Esophagus (tissue), 2 donors: ENCODE results near the gene EPN1. TPM values are rescaled to one million over a fixed set of nuclear protein-coding genes. Genes with fewer than 3 reads are reported as not detected.

ENCODE experiments used
- H3K27ac ChIP-seq, 2 donors: one replicate each; pipeline ENCODE4 v1.5.1; 2013; ENCODE audit warnings: low read depth in 2 of 2, mild to moderate bottlenecking in 2 of 2, inconsistent platforms in 1 of 2, low read length in 1 of 2, moderate library complexity in 1 of 2
- H3K27me3 ChIP-seq, 2 donors: one replicate each; pipeline ENCODE4 v1.6.1; 2013; ENCODE audit warnings: low read length in 2 of 2, control low read depth in 1 of 2, mild to moderate bottlenecking in 1 of 2; ENCODE audit not compliant: insufficient read depth in 2 of 2, control insufficient read depth in 1 of 2
- H3K36me3 ChIP-seq, 2 donors: one replicate each; pipeline ENCODE4 v1.6.1; 2013; ENCODE audit warnings: low read length in 1 of 2; ENCODE audit not compliant: control insufficient read depth in 2 of 2, insufficient read depth in 2 of 2
- H3K4me1 ChIP-seq, 2 donors: one replicate each; pipeline ENCODE4 v1.6.1; 2013; ENCODE audit warnings: low read length in 1 of 2; ENCODE audit not compliant: control insufficient read depth in 2 of 2, insufficient read depth in 2 of 2
- H3K4me3 ChIP-seq, 2 donors: one replicate each; pipeline ENCODE4 v1.5.1; 2013; ENCODE audit warnings: low read length in 2 of 2, mild to moderate bottlenecking in 2 of 2, low read depth in 1 of 2, moderate library complexity in 1 of 2
- H3K9me3 ChIP-seq, 2 donors: one replicate each; pipeline ENCODE4 v1.6.1; 2013; ENCODE audit warnings: mild to moderate bottlenecking in 2 of 2, low read depth in 1 of 2, low read length in 1 of 2, moderate library complexity in 1 of 2; ENCODE audit not compliant: control insufficient read depth in 2 of 2, insufficient read depth in 1 of 2
- WGBS, 2 donors: extraction: QIAGEN DNeasy Blood & Tissue Kit; methylation state at CpG; one replicate each; pipeline ENCODE4 v1.1.7; 2013; 5-methylcytosine and 5-hydroxymethylcytosine counted together
- polyA plus RNA-seq, 2 donors: library from polyadenylated mRNA; stranded (reverse); fragments of 200-250 nt; gene quantifications; one replicate each; pipeline ENCODE4 v1.2.3, GENCODE V29; 2013
- donor health status: healthy with polysubstance abuse.
- donor health status: Bipolar disorder and iron deficiency.

EPN1 gene
- polyA plus RNA-seq, 2 donors: 79.1 to 83.0 TPM

GRCh38 chr19:55696301-55697068 is 21.5 kb downstream of the EPN1 start:
- Histone ChIP-seq H3K9me3 (no peaks in the 10 kb centered on the region), H3K27ac (no peak overlapping the region), H3K36me3 (peaks cover 15 to 58% of the 10 kb centered on the region in 2 donors), H3K4me1 (no peaks in the 10 kb centered on the region), H3K27me3 (no peaks in the 10 kb centered on the region), H3K4me3 (no peak overlapping the region)
- 88 to 94% methylated on average over 20 of the region's 20 CpGs for WGBS, 2 donors

- H3K27me3 ChIP-seq: no peaks in the 10 kb centered on the region
- no peak overlapping the region for H3K4me3 ChIP-seq
- peaks cover 15 to 53% of the 10 kb centered on the region in 2 donors for H3K36me3 ChIP-seq
- no peaks in the 10 kb centered on the region for H3K9me3 ChIP-seq
- WGBS, 2 donors: 92 to 93% methylated on average over 12 of the region's 12 CpGs
- no peak overlapping the region for H3K27ac ChIP-seq
- no peaks in the 10 kb centered on the region for H3K4me1 ChIP-seq
Measured at GRCh38 chr19:55697069-55697440, 22.0 kb downstream of the EPN1 start.

- Histone ChIP-seq H3K27ac (no peak overlapping the region), H3K36me3 (peaks cover 15 to 48% of the 10 kb centered on the region in 2 donors), H3K4me1 (no peaks in the 10 kb centered on the region), H3K4me3 (no peak overlapping the region), H3K9me3 (no peaks in the 10 kb centered on the region), H3K27me3 (no peaks in the 10 kb centered on the region)
- 91 to 93% methylated on average over 8 of the region's 8 CpGs for WGBS, 2 donors
Measured at GRCh38 chr19:55697698-55698097, 22.7 kb downstream of the EPN1 start.

- Histone ChIP-seq H3K27ac (no peak overlapping the region), H3K36me3 (peaks cover 12 to 44% of the 10 kb centered on the region in 2 donors), H3K4me3 (no peak overlapping the region), H3K27me3 (no peaks in the 10 kb centered on the region), H3K4me1 (no peaks in the 10 kb centered on the region), H3K9me3 (no peaks in the 10 kb centered on the region)
- 93% methylated on average over 12 to 17 of the region's 17 CpGs for WGBS, 2 donors
Measured at GRCh38 chr19:55698256-55698655, 23.2 kb downstream of the EPN1 start.

GRCh38 chr19:55699221-55699620 is 24.2 kb downstream of the EPN1 start:
- Histone ChIP-seq H3K27ac (no peak overlapping the region), H3K9me3 (no peaks in the 10 kb centered on the region), H3K36me3 (peaks cover 12 to 40% of the 10 kb centered on the region in 2 donors), H3K4me3 (no peak overlapping the region), H3K27me3 (no peaks in the 10 kb centered on the region), H3K4me1 (no peaks in the 10 kb centered on the region)
- WGBS, 2 donors: 87% methylated on average over 11 of the region's 11 CpGs

GRCh38 chr19:55700813-55701212 is 25.8 kb downstream of the EPN1 start:
- Histone ChIP-seq H3K36me3 (peaks cover 0 to 30% of the 10 kb centered on the region in 2 donors), H3K27me3 (no peaks in the 10 kb centered on the region), H3K9me3 (no peaks in the 10 kb centered on the region), H3K27ac (no peak overlapping the region), H3K4me1 (no peaks in the 10 kb centered on the region), H3K4me3 (no peak overlapping the region)
- WGBS, 2 donors: 95% methylated on average over 12 of the region's 12 CpGs

GRCh38 chr19:55702131-55702627 is 27.2 kb downstream of the EPN1 start:
- Histone ChIP-seq H3K9me3 (no peaks in the 10 kb centered on the region), H3K4me1 (no peaks in the 10 kb centered on the region), H3K27ac (no peak overlapping the region), H3K4me3 (no peak overlapping the region), H3K27me3 (no peaks in the 10 kb centered on the region), H3K36me3 (peaks cover 0 to 17% of the 10 kb centered on the region in 2 donors)
- WGBS, 2 donors: 70 to 82% methylated on average over 13 of the region's 13 CpGs

GRCh38 chr19:55703790-55704215 is 28.8 kb downstream of the EPN1 start:
- Histone ChIP-seq H3K4me1 (no peaks in the 10 kb centered on the region), H3K27me3 (no peaks in the 10 kb centered on the region), H3K27ac (no peak overlapping the region), H3K9me3 (no peaks in the 10 kb centered on the region), H3K4me3 (no peak overlapping the region), H3K36me3 (peaks cover 0 to 10% of the 10 kb centered on the region in 2 donors)
- WGBS, 2 donors: 41 to 52% methylated on average over 38 of the region's 38 CpGs

- WGBS, 2 donors: 89 to 94% methylated on average over 15 of the region's 15 CpGs
- Histone ChIP-seq H3K4me1 (no peaks in the 10 kb centered on the region), H3K9me3 (no peaks in the 10 kb centered on the region), H3K27ac (no peak overlapping the region), H3K27me3 (no peaks in the 10 kb centered on the region), H3K4me3 (no peak overlapping the region), H3K36me3 (peaks cover 0 to 7% of the 10 kb centered on the region in 2 donors)
Measured at GRCh38 chr19:55704494-55705245, 29.6 kb downstream of the EPN1 start.
